RWPE1 (cell line): ENCODE measurements around the gene TBX5.

Source experiments
- CTCF ChIA-PET: fragments of 350-600 bp; sonication (Branson Sonifier 250); formaldehyde crosslinking; extraction: SDS; loops from one replicate; lab custom pipeline; 2021; lab: Yijun Ruan, JAX
- POLR2A ChIA-PET: fragments of 400-600 bp; formaldehyde crosslinking; extraction: SDS; loops from one replicate; lab custom pipeline; 2020; ENCODE audit warnings: antibody characterized with exemption; ENCODE audit not compliant: low non-redundant PET; lab: Yijun Ruan, JAX
- DNase-seq: peaks from one replicate; pipeline ENCODE4 v3.0.0; 2012; ENCODE audit warnings: low spot score
- H3K27ac ChIP-seq: fragments of 450-650 bp; 2 replicates; pipeline ENCODE4 v1.5.1; 2017
- TF ChIP-seq, protein P1 (sequence below): fragments of 450-650 bp; conservative IDR thresholded peaks from 2 replicates; pipeline ENCODE4 v1.5.1; 2017; ENCODE audit warnings: low read depth, mild to moderate bottlenecking

The TBX5 gene

DNA sequence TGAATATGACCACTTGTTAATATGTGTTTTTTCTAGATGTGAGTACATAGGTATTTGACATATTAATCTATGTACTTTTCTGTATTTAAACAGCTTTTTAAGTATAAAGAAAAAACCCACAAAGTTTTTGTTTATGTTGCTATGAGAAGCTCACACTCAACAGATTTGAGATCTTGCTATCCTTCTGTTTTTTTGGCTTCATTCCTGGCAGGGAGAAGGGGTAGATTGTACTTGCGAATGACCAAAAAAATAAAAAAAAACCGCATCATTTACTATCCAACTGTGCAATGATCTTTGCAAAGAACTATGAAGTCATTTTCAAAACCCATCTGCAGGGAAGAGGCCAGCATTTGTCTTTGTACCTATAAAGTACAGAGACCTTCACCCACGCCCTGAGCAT is 28.4 kb upstream of the TBX5 start:
- ChIA-PET POLR2A (no interaction called here), CTCF (no interaction called here)
- DNase-seq, result no peak
- TF ChIP-seq, protein P1, sequence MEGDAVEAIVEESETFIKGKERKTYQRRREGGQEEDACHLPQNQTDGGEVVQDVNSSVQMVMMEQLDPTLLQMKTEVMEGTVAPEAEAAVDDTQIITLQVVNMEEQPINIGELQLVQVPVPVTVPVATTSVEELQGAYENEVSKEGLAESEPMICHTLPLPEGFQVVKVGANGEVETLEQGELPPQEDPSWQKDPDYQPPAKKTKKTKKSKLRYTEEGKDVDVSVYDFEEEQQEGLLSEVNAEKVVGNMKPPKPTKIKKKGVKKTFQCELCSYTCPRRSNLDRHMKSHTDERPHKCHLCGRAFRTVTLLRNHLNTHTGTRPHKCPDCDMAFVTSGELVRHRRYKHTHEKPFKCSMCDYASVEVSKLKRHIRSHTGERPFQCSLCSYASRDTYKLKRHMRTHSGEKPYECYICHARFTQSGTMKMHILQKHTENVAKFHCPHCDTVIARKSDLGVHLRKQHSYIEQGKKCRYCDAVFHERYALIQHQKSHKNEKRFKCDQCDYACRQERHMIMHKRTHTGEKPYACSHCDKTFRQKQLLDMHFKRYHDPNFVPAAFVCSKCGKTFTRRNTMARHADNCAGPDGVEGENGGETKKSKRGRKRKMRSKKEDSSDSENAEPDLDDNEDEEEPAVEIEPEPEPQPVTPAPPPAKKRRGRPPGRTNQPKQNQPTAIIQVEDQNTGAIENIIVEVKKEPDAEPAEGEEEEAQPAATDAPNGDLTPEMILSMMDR, result no peak
- H3K27ac ChIP-seq, result no peak overlapping the region

DNA sequence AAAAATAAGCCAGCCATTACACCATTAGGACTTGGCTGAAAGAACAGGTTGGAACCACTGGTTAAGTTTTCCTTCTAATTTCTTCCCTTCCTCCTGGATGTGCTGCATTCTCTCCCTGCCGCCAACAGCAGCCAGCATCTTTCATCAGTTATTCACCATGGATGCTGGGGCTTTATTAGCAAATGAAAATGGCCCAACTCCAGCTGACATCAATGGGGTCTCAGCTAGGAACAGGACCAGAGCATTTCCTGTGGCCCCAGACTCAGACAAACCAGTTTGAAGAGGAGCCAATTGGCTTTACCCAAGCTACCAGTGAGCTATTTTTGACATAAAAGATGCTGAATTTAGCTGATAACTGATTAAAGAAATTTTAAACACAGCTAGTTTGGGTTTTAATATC is 26.0 kb upstream of the TBX5 start:
- TF ChIP-seq, protein P1, result no peak
- no peak for DNase-seq
- POLR2A ChIA-PET, result no interaction called here
- no peak overlapping the region for H3K27ac ChIP-seq
- CTCF ChIA-PET, result no interaction called here

DNA sequence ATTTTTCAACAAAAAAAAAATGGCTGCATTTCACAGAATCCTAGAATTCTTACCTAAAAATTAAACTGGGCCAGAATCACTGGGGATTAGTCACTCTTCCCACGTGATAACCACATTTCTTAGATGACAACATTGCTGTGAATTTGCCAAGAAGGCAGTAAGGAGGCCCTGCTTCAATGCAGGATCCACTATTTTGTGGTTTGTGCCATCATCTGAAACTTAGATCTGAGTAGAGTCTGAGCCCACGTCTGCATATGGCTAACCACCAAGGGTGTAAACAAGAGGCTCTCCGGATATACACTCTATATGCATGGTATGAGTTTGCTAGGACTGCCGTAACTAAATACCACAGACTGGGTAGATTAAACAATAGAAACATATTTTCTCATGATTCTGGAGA is 24.4 kb upstream of the TBX5 start:
- no peak overlapping the region for H3K27ac ChIP-seq
- DNase-seq, result no peak
- POLR2A ChIA-PET, result no interaction called here
- TF ChIP-seq, protein P1, result no peak
- CTCF ChIA-PET, result no interaction called here

DNA sequence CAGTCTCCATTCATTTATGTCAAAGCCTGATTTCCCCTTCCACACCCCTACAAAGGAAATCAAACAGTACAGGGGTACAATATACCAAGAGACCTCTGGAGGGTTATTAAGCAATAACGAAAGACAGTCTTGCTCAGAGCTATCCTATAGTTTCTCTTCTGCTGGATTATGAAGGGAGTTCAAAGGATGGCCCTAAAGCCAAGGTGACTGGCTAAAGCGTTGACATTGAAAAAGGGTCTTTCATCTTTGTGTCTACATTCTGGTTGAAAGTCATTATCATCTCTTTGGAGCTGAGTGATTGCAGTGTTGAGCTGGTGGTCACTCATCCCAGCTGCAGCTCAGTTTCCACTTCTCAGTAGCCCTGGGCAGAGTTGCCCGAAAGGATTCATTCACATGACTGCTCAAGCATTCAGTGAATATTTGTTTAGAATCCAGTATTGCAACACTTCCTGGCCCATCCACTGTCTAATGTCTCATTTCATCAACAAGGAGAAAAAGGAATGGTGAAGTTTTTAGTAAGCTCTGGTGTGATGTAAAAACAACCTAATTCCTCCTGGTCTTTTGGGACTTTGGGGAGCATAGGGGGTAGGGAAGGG is 19.2 kb upstream of the TBX5 start:
- H3K27ac ChIP-seq, result no peak overlapping the region
- TF ChIP-seq, protein P1, result no peak
- CTCF ChIA-PET, result interaction anchor here (1.6 kb wide), 1 partner anchor 459 kb away, joined by 4 read pairs; the partner anchor contains the start of gene RBM19
- POLR2A ChIA-PET, result no interaction called here
- no peak for DNase-seq

DNA sequence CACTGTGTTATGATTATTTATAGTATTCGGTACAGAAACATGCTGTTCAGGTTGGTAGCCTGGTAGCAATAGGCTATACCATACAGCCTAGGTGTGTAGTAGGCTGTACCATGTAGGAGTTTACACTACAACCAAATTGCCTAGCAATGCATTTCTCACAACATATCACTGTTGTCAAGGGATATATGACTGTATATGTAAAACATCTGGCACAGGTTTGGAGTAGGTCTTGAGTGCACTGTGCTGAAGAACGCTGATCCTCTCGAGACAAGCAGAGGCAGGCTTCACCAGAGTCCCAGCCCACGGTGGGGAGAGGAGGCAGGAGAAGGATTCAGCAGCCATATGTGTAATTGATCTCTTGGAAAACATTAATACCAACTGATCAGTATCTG is 15.0 kb upstream of the TBX5 start:
- ChIA-PET POLR2A (no interaction called here), CTCF (no interaction called here)
- no peak overlapping the region for H3K27ac ChIP-seq
- no peak for DNase-seq
- TF ChIP-seq, protein P1, result no peak

DNA sequence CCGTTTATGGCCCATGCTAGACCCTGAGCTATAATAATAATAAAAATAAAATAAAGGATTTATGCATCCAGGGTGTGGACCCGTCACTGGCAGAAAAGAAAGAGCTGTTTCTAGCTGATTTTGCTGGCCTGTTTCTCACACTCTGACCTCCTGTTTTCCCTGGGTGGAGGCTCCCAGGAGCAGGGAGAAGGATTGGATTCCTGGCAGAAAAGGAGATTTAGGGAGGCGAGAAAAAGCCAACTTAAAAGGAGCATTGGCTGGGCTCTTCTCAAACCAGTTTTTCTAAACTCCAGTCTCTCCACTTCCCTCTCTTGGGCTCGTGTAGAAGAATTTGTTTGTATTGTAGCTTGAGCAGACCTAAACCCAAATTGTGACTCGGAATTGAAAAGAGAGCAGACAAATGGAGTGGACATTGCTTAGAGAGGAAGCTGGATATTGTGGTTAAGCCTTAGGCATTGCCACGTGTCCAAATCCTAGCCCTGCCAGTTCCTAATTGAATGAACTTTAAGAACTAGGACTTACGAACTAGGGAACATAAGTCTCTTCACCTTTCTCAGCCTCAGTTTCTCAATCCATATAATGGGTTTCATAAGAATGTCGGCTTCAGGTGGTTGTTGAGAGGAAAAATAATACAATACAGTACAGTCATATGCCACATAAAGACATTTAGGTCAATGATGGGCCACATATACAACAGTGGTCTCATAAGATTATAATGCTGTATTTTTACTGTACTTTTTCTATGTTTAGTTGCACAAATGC is 14.4 kb upstream of the TBX5 start:
- CTCF ChIA-PET, result no interaction called here
- TF ChIP-seq, protein P1, result no peak
- H3K27ac ChIP-seq, result no peak overlapping the region
- POLR2A ChIA-PET, result no interaction called here
- no peak for DNase-seq
